Limb (tissue), 2 donors: ENCODE measurements around the gene ALG14.
"Not testable (repeated sequence)": the region's sequence is repeated elsewhere in the genome, so short reads cannot be mapped to it uniquely, and the experiment has no call there.

Experiments used
- DNase-seq, 2 donors: peaks; one replicate each; pipeline ENCODE4 v3.0.0-alpha.2; 2016; ENCODE audit errors: extremely low spot score in 2 of 2

ALG14 gene

DNA sequence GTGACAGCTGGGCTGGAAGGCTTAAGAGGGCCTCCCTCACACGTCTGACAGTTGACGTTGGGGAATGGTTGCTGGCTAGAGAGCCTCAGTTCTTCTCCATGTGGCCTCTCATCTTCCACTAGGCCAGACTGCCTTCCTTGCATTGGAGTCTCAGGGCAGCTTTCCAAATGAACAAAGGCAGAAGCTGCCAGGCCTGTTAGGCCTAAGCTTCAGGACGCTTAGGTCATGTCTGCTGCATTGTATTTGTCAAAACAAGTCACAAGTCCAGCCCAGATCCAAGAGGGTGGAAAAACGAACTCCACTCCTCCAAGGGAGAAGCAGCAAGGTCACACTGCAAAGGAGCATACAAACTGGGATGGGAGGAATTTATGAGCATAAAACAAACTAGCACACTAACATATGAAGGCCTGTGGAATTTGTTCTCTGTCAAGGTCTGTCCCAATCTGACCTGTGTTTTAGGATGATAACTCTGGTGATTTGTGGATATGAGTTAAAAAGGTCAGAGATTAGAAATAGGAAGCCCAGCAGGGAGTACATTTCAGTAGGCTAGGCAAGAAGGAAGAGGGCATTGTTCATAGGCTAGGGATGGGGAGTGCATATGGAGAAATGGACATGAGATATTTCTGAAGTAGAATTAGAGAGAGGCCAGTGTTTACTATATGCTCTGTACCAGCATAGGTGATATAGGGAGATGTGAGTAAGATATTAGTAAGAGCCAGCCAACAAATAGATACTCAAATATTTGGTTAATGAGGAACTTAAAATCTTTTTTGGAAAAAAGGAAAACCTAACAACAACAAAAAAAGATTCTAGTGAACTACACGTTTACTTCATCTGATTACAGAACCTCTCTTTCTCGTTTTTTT lies 116.8 kb downstream of the ALG14 start:
- DNase-seq: no peak

GRCh38 chr1:94954263-94955220 lies 118.2 kb downstream of the ALG14 start:
- DNase-seq: no peak

GRCh38 chr1:94953746-94954145 lies 119.0 kb downstream of the ALG14 start:
- no peak for DNase-seq

DNA sequence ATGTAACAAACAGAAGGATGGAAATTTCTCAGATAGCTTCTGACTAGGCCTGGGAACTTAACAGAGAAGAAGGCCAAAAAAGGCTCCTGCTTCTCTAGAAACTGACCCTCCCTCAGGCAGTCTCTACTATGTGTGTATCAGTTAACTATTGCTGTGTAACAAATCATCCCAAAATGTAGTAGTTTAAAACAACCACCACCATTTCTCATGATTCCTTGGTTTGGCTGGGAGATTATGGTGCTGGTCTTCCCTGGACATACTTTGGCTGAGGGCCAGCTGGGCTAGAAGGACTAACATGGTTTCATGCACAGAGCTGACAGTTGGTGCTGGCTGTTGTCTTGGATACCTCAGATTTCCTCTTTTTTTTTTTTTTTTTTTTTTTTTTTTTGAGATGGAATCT lies 119.6 kb downstream of the ALG14 start:
- no peak for DNase-seq

DNA sequence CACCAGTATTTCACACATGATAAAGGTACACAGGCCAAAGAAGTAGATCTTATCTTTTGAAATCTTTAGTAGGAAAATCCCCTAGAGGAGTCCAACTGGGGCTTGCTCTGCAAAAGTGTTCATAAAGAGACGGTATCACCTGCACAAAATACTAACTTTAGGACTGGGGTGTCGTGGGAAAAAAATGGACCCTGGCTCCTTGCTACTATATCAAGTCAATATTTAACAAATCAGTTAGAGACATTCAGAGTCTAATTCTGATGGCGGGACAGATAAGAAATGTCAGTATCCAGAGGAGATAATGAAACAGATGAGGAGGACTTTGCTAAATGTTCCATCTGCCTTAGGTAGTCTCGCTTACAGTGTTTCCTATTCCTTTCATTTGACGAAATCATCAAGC lies 120.2 kb downstream of the ALG14 start:
- DNase-seq: no peak

GRCh38 chr1:94951509-94952208 lies 121.1 kb downstream of the ALG14 start:
- DNase-seq: no peak

DNA sequence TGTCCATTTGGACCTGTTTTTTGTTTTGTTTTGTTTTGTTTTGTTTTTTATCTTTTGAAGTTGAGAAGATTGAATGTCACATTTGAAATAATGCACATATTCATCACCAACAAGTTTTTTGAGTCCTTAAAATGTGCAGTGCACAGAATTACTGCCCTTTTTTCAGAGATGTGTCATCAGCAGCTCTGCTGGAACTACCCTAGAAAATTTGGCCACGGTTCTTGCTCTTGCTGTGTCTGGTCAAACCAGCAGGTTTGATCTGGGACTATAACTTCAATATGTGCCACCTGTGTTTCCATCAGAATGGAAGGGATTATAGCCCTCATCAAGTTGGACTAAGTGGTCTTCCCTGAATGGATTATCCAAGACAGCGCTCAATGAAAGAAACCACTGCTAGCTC lies 121.7 kb downstream of the ALG14 start:
- DNase-seq: no peak

GRCh38 chr1:94949681-94950661 lies 122.8 kb downstream of the ALG14 start:
- no peak for DNase-seq

DNA sequence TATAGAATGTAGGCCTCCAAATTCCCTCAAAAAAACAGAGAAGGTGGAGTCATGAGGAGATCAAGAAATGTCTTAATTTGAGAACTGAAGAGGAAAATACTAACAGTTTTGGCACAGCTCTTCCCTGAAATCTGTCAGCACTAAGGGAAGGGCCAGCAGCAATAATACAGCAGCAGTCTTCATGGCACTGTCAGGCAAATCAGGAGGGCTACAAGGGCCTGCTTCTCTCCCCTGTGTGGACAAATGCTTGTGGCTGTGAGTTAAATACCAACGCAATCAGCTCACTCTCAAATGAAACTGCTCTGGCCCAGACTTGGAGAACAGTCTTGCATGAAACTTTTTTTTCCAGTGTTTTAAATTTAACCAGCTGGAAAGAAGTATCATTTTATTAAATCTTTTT lies 125.3 kb downstream of the ALG14 start:
- DNase-seq: no peak

DNA sequence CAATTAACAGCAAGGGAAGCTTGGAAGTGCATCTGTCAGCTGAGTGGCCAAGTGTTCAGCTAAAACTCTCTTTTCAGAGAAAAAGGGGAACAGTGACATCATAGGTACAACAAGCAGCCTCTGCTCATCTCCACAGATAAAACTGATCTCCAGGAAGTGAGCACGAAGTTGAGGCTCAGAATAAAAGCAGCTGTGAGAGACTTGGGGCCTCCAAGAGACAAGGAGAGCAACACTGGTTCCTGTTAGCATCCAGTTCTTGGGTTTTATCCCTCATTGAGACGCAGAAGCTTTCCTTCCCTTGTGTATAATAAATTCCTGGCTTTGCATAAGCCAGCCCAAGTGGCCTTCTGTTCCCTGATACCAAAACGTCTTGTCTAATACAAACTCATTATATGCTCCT lies 125.9 kb downstream of the ALG14 start:
- no peak for DNase-seq

- no peak for DNase-seq
These were observed 130.3 kb downstream of the ALG14 start for GRCh38 chr1:94942171-94943128.

DNA sequence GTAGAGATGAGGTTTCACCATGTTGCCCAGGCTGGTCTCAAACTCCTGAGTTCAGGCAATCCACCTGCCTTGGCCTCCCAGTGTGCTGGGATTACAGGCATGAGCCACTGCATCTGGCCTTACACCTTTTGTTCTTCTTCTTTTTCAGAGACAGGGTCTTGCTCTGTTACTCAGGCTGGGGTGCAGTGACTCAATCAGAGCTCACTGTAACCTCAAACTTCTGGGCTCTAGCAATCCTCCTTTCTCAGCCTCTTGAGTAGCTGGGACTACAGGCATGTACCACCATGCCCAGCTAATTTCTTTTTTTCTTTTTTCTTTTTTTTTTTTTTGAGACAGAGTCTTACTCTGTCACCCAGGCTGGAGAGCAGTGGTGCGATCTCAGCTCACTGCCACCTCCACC lies 131.3 kb downstream of the ALG14 start:
- DNase-seq: not testable (repeated sequence)

DNA sequence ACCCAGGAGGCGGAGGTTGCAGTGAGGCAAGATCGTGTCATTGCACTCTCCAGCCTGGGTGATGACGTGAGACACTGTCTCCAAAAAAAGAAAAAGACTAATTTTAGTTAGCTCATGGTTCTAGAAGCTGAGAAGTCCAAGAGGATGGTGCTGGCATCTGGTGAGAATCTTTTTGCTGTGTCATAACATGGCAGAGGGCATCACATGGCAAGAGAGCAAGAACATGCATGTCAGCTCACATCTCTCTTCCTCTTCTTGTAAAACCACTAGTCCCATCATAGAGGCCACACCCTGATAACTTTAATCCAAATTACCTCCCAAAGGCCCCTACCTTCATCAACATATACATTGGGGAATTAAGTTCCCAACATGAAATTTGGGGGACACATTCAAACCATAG lies 132.0 kb downstream of the ALG14 start:
- DNase-seq: no peak

GRCh38 chr1:94937820-94938219 lies 134.9 kb downstream of the ALG14 start:
- DNase-seq: no peak

- no peak for DNase-seq
These were observed 135.7 kb downstream of the ALG14 start for GRCh38 chr1:94936861-94937620.

- DNase-seq: no peak
These were observed 137.3 kb downstream of the ALG14 start for GRCh38 chr1:94935476-94935875.

DNA sequence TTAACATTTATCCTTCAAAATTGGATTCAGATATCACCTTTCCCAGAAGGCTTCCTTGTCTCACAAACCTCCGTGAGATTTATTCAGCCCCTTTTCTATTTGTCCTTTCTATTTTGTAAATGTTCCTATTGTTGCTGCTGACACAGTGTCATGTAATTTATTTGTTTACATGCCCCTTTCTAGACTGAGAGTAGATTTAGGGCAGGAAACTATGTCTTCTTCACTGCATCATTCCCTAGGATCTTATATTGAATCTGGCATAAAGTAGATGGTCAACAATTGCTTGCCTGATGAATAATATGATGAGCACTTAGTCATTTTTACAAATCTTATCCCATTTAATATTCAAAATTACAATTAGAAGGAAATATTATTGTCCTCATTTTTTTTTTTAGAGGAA lies 137.7 kb downstream of the ALG14 start:
- DNase-seq: no peak

DNA sequence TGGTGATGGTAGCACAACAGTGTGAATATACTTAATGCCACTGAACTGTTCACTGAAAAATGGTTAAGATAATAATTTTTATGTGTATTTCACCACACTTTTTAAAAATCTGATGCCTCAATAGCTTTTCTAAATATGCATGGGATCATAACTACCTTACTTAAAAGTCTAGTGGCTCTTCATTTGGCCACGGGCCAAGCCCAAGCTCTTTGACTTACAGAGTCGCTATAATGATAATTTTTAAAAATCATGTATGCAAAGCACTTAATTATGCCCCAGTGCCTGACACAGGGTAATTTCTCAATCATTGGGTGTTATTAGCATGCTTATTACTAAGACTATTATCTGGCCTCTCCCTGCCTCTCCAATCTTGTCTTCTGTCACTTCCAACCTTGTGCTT lies 138.2 kb downstream of the ALG14 start:
- no peak for DNase-seq
